HepG2 (cell line): ENCODE data around the gene TMEM11.

Experiments used
- CTCF ChIP-seq: sonication (generic); formaldehyde crosslinking; IDR thresholded peaks from 2 replicates; pipeline ENCODE4 v1.5.0; 2020; ENCODE audit warnings: mild to moderate bottlenecking, missing genetic modification reagents, moderate library complexity
- ZKSCAN8 ChIP-seq: IDR thresholded peaks from 2 replicates; pipeline ENCODE4 v1.6.1; 2016; ENCODE audit warnings: borderline replicate concordance, missing genetic modification reagents, missing compliant biosample characterization
- ZNF292 ChIP-seq: sonication (generic); formaldehyde crosslinking; IDR thresholded peaks from 2 replicates; pipeline ENCODE4 v1.8.1; 2022; ENCODE audit warnings: mild to moderate bottlenecking, low read depth, missing genetic modification reagents, borderline replicate concordance

- no peak for TF ChIP-seq CTCF (CRISPR knock-in tag)
- TF ChIP-seq ZKSCAN8 (CRISPR knock-in tag) = no peak
- TF ChIP-seq ZNF292 (CRISPR knock-in tag) = no peak
Measured at GRCh38 chr17:21165922-21166594, 47.9 kb downstream of the TMEM11 start.
